ENCODE data around the gene GRIA2.

GRIA2 gene

GRCh38 chr4:157270108-157270507 lies 49.6 kb downstream of the GRIA2 start:
- no peak for DNase-seq

- no peak for DNase-seq
These were observed 50.0 kb downstream of the GRIA2 start for GRCh38 chr4:157270552-157270951.

- DNase-seq, result no peak
These were observed 50.8 kb downstream of the GRIA2 start for GRCh38 chr4:157271166-157271869.

- no peak for DNase-seq
These were observed 60.1 kb downstream of the GRIA2 start for GRCh38 chr4:157280673-157281072.

GRCh38 chr4:157282019-157282418 lies 61.5 kb downstream of the GRIA2 start:
- DNase-seq, result no peak

- DNase-seq, result no peak
These were observed 66.9 kb downstream of the GRIA2 start for GRCh38 chr4:157287445-157287844.

GRCh38 chr4:157290622-157291021 lies 70.1 kb downstream of the GRIA2 start:
- DNase-seq, result no peak

- DNase-seq, result no peak
These were observed 70.5 kb downstream of the GRIA2 start for GRCh38 chr4:157291071-157291470.

- DNase-seq, result no peak
These were observed 73.1 kb downstream of the GRIA2 start for GRCh38 chr4:157293673-157294072.

- DNase-seq, result no peak
These were observed 74.0 kb downstream of the GRIA2 start for GRCh38 chr4:157294575-157294974.

GRCh38 chr4:157300701-157301100 lies 80.2 kb downstream of the GRIA2 start:
- DNase-seq, result no peak

- DNase-seq, result no peak
These were observed 83.0 kb downstream of the GRIA2 start for GRCh38 chr4:157303471-157303960.

- no peak for DNase-seq
These were observed 84.2 kb downstream of the GRIA2 start for GRCh38 chr4:157304769-157305168.

GRCh38 chr4:157312702-157313101 lies 92.2 kb downstream of the GRIA2 start:
- DNase-seq, result no peak

GRCh38 chr4:157314906-157315305 lies 94.4 kb downstream of the GRIA2 start:
- no peak for DNase-seq

- no peak for DNase-seq
These were observed 95.4 kb downstream of the GRIA2 start for GRCh38 chr4:157315968-157316367.

GRCh38 chr4:157320092-157320491 lies 99.6 kb downstream of the GRIA2 start:
- DNase-seq, result no peak

- DNase-seq, result no peak
These were observed 107.1 kb downstream of the GRIA2 start for GRCh38 chr4:157327666-157328065.

GRCh38 chr4:157357887-157358286 lies 137.4 kb downstream of the GRIA2 start:
- no peak for DNase-seq

- DNase-seq, result no peak
These were observed 137.9 kb downstream of the GRIA2 start for GRCh38 chr4:157358439-157358838.

- no peak for DNase-seq
These were observed 138.3 kb downstream of the GRIA2 start for GRCh38 chr4:157358851-157359250.

- no peak for DNase-seq
These were observed 142.8 kb downstream of the GRIA2 start for GRCh38 chr4:157363360-157363759.

GRCh38 chr4:157372154-157372553 lies 151.6 kb downstream of the GRIA2 start:
- no peak for DNase-seq

GRCh38 chr4:157372567-157372966 lies 152.0 kb downstream of the GRIA2 start:
- DNase-seq, result no peak

- no peak for DNase-seq
These were observed 169.2 kb downstream of the GRIA2 start for GRCh38 chr4:157389741-157390140.
